ENCODE data around the gene UBE2G1. TPM values are rescaled to one million over a fixed set of nuclear protein-coding genes. Genes with fewer than 3 reads are reported as not detected.

UBE2G1 gene
- total and polyA plus RNA-seq, 4 donors = 19.9 to 25.3 (median 21.3) TPM

- TF ChIP-seq ATF3 (IDR thresholded peaks at IDR 0.05) (no peak), HNF4G (IDR thresholded peaks at IDR 0.05) (no peak), FOXA1 (IDR thresholded peaks at IDR 0.05) (no peak), HNF4A (conservative IDR thresholded peaks at IDR 0.05) (no peak), RAD21 (IDR thresholded peaks at IDR 0.05) (no peak), FOXA2 (IDR thresholded peaks at IDR 0.05) (no peak), ZBTB33 (IDR thresholded peaks at IDR 0.05) (no peak), JUND (IDR thresholded peaks at IDR 0.05) (no peak)
- Histone ChIP-seq H3K4me1 (ENCODE audit: control insufficient read depth in 4 of 4, insufficient read depth in 4 of 4, low read length in 3 of 4) (peaks cover 8 to 18% (median 17%) of the 10 kb centered on the region in 4 donors), H3K27ac (ENCODE audit: low read depth in 1 of 2, low read length in 2 of 2) (no peak overlapping the region)
Measured at GRCh38 chr17:4357030-4357628, 9.3 kb downstream of the UBE2G1 start.

GRCh38 chr17:4354862-4355514 lies 11.5 kb downstream of the UBE2G1 start:
- H3K36me3 ChIP-seq (ENCODE audit: control insufficient read depth in 4 of 4, insufficient read depth in 3 of 4, low read depth in 1 of 4, low read length in 3 of 4) = no peaks in the 10 kb centered on the region
- H3K4me1 ChIP-seq (ENCODE audit: control insufficient read depth in 4 of 4, insufficient read depth in 4 of 4, low read length in 3 of 4) = peaks cover 9 to 28% (median 26%) of the 10 kb centered on the region in 4 donors
- H3K4me3 ChIP-seq (ENCODE audit: low read depth in 1 of 3, low read length in 3 of 3) = no peak overlapping the region
- no peaks in the 10 kb centered on the region for H3K27me3 ChIP-seq (ENCODE audit: control insufficient read depth in 4 of 4, insufficient read depth in 4 of 4, low read length in 3 of 4)
- peak overlapping the region in 1 of 2 donors; percentile 64 for H3K27ac ChIP-seq (ENCODE audit: low read depth in 1 of 2, low read length in 2 of 2)
- no peak overlapping the region for H3K9ac ChIP-seq (ENCODE audit: low read depth in 1 of 2, low read length in 2 of 2)
- no peaks in the 10 kb centered on the region for H3K9me3 ChIP-seq (ENCODE audit: control insufficient read depth in 4 of 4, low read length in 3 of 4)
- TF ChIP-seq YY1 (IDR thresholded peaks at IDR 0.05) (no peak), FOXA1 (IDR thresholded peaks at IDR 0.05) (no peak), GABPA (IDR thresholded peaks at IDR 0.05 in 1 of 2, conservative IDR thresholded peaks at IDR 0.05 in 1 of 2) (no peak), REST (IDR thresholded peaks at IDR 0.05) (no peak), RXRA (IDR thresholded peaks at IDR 0.05) (no peak), CTCF (IDR thresholded peaks at IDR 0.05; ENCODE audit: low read depth, low read length, missing input control) (no peak), MAX (IDR thresholded peaks at IDR 0.05) (no peak), ZBTB33 (IDR thresholded peaks at IDR 0.05) (no peak), RAD21 (IDR thresholded peaks at IDR 0.05) (no peak), HNF4A (conservative IDR thresholded peaks at IDR 0.05) (no peak), FOXA2 (IDR thresholded peaks at IDR 0.05) (no peak), HNF4G (IDR thresholded peaks at IDR 0.05) (no peak), ATF3 (IDR thresholded peaks at IDR 0.05) (no peak), EGR1 (IDR thresholded peaks at IDR 0.05; ENCODE audit: low read depth in 2 of 2) (no peak)
- 87% methylated on average over 11 of the region's 11 CpGs for WGBS
- no peak for DNase-seq (ENCODE audit: low spot score)

More at GRCh38 chr17:4357030-4357628, 9.3 kb downstream of the UBE2G1 start:
- Histone ChIP-seq H3K4me3 (ENCODE audit: low read depth in 1 of 3, low read length in 3 of 3) (no peak overlapping the region), H3K9me3 (ENCODE audit: control insufficient read depth in 4 of 4, low read length in 3 of 4) (no peaks in the 10 kb centered on the region), H3K36me3 (ENCODE audit: control insufficient read depth in 4 of 4, insufficient read depth in 3 of 4, low read depth in 1 of 4, low read length in 3 of 4) (no peaks in the 10 kb centered on the region), H3K27me3 (ENCODE audit: control insufficient read depth in 4 of 4, insufficient read depth in 4 of 4, low read length in 3 of 4) (no peaks in the 10 kb centered on the region), H3K9ac (ENCODE audit: low read depth in 1 of 2, low read length in 2 of 2) (no peak overlapping the region)
- DNase-seq (ENCODE audit: low spot score) = no peak
- 74% methylated on average over 3 of the region's 3 CpGs for WGBS

Data from liver (tissue), 9 donors.